Right lobe of liver (tissue), 4 donors: ENCODE data around the gene ZDHHC3.

Source experiments
- POLR2A ChIP-seq: fragments of 450-650 bp; IDR thresholded peaks from one replicate; pipeline ENCODE4 v1.6.1; 2017; ENCODE audit warnings: antibody characterized with exemption, mild to moderate bottlenecking
- TF ChIP-seq, protein P1 (sequence below), 4 donors: fragments of 200-600 bp in 3 of 4; fragments of 450-650 bp in 1 of 4; IDR thresholded peaks; one replicate each; pipeline versions ENCODE4 v1.5.1 to v1.8.0; 2016 to 2022; ENCODE audit warnings: antibody characterized with exemption in 4 of 4, mild to moderate bottlenecking in 2 of 4
- donor health status: DM: no; HTN: no; CAD: no.
- donor health status: DM: no; HTN: no; CAD: no.
- donor health status: DM: no; HTN: yes; CAD: no.

DNA sequence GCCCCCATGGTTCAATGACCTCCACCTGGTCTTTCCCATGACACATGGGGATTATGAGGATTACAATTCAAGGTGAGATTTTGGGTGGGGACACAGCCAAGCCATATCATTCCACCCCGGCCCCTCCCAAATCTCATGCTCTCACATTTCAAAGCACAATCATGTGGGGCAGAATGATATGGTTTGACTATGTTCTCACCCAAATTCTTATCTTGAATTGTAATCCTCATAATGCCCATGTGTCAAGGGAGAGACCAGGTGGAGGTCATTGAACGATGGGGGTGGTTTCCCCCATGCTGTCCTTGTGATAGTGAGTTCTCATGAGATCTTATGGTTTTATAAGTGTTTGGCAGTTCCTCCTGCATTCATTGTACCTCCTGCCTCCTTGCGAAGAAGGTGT is 47.7 kb upstream of the ZDHHC3 start:
- no peak for TF ChIP-seq POLR2A
- TF ChIP-seq, protein P1, sequence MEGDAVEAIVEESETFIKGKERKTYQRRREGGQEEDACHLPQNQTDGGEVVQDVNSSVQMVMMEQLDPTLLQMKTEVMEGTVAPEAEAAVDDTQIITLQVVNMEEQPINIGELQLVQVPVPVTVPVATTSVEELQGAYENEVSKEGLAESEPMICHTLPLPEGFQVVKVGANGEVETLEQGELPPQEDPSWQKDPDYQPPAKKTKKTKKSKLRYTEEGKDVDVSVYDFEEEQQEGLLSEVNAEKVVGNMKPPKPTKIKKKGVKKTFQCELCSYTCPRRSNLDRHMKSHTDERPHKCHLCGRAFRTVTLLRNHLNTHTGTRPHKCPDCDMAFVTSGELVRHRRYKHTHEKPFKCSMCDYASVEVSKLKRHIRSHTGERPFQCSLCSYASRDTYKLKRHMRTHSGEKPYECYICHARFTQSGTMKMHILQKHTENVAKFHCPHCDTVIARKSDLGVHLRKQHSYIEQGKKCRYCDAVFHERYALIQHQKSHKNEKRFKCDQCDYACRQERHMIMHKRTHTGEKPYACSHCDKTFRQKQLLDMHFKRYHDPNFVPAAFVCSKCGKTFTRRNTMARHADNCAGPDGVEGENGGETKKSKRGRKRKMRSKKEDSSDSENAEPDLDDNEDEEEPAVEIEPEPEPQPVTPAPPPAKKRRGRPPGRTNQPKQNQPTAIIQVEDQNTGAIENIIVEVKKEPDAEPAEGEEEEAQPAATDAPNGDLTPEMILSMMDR (IDR thresholded peaks at IDR 0.05) = no peak
